NCI-H1105 (cell line): ENCODE data around the gene C4orf50.

Source experiments
- DNase-seq: peaks from one replicate; lab custom pipeline; 2025; lab: John Stamatoyannopoulos, UW

C4orf50 gene

DNA sequence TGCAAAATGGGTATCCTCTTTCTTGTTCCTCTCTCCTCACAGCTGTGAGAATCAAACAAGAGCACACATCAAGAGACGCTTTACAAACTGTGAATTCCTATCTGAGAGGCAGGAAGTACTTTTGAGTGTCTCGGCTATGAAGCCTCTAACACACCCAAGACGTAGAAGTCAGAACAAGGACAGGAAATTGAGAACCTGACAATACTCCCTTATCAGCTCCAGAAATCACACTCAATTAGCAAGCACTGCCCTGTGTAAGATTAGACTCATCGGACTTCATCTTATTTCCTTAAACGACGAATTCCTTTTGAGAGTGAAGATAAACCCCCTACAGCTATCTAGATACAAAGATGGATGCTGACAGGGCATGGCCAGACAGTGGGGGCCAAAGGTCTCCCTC lies 74.7 kb downstream of the C4orf50 start:
- DNase-seq = no peak

DNA sequence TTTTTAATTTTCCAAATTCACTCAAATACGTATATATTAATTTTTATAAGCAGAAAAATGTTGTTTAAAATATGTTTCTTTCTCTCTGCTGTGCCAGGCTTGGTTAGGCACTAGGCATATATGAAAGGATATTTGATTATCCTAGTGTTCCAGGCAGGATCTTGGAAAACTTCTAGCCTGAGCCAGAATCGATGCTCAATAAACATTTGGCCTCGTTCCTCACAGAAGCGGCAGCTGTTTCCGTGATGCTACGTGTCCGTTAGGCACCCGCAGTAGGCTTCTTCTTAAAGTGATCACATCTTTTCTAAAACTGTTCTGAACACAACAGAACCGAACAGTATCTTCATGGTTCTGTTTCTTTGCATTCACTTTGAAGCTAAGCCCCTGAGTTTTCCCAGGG lies 75.3 kb downstream of the C4orf50 start:
- DNase-seq = no peak

DNA sequence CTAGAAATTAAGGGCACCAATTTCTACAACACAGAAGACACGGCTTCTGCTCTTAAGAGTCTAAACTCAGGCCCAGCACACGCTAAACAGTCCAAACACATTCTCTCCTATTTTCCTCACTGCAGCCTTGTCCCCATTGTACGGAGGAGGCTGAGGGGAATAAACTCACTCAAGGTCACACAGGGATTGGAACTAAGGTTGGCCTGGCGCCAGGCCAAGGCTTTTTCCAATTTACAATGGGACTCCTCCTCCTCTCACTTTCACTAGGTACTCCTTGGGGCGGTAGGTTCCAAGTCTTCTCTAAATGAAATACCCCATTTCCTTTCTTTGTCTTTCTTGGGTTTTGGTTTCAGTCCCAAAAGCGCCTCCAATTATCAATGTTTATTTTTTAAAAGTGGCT lies 76.6 kb downstream of the C4orf50 start:
- no peak for DNase-seq

DNA sequence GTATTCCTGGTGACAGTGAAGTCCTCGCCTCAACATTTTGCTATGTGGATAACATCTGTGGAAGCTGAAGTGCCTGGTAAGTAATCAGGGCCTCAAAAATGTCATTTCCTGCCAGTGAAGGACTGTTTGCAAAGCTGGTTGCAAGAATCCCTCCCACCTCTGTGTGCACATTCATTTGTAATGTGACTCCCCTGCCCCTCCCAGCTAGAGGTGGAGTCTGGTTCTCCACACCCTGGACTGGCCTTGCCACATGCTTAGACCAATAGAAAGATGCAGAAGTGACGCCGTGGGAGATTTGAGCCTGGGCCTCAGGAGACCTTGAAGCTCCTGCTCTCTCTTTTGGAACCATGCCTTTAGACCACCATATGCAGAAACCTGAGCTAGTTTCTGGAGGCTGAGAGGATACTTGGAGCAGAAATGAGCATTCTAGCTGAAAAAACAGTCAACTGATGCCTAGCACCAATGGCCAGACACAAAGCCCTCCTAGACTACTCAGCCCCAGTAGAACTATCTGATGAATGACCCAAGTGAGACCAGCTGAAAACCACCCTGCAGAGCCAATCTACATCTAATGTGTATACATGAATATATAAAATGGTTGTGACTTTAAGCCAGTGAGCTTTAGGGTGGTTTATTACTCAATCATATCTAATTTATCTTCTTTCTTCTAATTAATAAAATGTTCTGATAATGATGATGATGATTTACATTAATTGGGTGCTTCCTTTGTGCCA lies 77.6 kb downstream of the C4orf50 start:
- peak; percentile 71 for DNase-seq

DNA sequence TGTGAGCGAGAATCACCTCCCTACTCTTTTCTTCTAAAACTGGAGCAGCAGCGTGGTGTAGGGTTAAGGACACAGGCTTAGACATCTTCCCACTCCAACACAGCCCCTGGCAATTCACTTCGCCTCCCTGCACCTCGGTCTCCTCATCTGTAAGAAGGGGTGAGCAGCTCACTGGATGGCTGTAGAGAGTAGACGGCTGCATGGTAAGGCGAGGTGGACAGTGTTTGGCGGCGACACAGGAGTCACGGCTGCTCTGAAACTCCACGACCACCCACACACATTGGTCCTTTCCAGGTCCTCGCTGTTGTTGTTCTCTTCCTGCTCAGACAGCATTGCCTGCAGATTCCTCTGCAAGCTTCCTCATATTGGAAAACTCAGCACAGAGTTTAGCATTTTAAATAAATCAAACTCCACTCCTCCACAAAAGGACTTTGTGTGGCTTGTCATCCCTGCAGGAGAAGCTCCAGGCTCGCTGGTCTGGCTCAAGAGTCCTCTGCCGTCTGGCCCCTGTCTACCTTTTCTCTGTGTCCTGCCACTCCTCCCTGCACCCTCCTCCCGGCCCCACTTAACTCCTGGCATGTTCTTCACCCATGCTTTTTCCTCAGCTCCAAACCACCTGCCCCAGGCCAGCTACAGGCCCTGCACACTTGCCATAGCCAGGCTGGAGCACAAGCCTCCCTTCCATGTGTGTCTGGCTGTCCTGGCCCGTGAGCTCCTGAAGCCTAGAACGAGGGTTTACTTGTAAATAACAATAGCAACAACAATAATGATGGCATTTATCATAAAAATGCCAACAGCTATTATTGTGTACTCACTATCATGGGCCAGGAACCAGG lies 84.0 kb downstream of the C4orf50 start:
- no peak for DNase-seq

DNA sequence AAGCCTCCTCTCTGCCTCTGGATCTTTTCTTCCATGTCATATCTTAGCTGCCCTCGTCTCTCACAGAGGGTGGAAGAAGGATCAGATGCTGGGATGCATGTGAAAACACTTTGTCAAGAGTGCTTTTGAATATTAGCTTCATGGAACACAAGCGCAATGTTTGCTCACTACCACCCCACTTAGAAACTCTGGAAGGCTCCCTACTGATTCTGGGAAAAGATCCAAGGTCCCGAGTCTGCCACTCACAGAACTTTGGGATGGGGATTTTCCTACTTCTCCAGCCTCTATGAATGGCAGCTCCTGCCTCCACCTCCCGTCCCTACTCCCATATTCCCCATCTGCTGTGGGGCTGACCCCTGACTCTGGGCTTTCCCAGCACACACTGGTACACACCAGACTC lies 85.1 kb downstream of the C4orf50 start:
- no peak for DNase-seq

DNA sequence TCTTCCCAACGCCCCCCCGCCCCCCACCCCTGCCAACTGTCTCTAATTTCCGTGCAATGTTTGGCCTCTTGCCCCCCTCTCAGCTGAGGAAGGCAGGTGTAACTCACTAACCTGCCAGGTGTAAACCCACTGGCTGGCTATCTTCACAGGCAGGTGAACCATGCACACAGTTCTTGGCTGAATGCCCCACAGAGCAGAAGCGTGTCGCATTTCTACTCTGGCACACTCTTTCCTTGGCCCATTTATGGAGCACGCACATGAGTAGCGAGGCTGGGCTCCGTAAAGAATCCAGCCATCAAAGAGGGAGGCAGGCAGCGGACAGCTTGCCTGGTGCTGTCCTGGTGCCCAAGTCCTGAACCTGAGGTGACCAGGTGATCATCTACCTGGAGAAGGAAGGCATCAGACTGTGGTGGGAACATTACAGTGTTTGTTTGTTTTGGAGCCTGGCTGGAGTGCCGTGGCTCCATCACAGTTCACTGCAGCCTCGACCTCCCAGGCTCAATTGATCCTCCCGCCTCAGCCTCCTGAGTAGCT lies 86.1 kb downstream of the C4orf50 start:
- peak; percentile 89 for DNase-seq

DNA sequence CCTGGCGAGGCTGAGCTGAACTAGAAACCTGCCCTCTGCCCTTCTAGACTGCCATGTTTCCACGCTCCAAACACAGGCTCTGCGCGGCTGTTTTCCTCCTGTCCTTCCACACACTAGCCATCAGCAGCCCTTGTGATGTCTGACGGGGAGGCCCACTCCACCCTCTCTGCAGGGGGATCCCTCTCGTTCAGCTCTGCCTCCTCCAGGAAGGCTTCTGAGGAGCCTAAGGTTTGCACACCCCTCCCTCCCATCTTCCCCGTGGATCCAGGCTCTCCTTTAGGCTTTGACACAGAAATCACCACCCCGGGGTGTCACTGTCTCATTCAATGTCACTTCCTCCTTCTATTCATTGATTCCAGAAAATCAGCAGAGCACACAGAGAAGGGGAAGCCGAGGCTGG lies 86.7 kb downstream of the C4orf50 start:
- no peak for DNase-seq

DNA sequence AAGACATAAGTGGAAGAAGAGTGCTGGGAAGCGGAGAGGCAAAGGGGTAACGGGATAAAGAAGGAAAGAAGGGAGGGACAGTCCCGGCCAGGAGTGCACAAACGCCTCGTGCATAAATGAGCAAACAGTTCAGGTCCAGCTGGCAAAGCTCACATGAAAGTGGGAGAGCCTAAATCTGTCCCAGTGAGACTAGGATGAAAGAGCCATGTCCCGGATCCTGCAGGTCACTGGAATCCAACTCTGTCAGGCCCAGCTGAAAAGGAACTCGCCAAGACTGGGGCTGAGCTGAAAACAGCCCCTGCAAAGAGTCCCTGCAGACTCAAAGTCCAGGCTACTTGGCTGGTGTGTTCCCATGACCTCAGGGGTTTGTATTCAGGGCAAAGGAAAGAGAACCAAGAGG lies 87.4 kb downstream of the C4orf50 start:
- no peak for DNase-seq

DNA sequence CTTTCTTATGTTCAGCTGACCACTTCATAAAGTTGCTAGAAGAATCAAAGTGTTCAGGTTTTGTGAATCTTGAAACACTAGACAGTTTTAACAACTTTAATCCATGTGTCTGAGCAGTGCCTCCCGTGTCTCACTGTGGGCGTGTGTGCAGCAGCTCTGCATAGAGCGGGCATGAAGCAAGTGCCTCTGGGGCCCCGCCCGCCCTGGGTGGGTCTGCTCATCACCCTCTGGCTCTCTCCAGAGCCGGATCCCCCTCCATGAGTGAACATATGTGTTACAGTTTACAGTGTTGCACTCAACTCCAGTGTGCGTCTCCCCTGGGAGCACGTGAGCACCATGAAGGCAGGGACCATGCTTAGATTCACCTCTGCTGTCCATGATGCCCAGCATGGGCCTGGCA lies 87.8 kb downstream of the C4orf50 start:
- DNase-seq = no peak

DNA sequence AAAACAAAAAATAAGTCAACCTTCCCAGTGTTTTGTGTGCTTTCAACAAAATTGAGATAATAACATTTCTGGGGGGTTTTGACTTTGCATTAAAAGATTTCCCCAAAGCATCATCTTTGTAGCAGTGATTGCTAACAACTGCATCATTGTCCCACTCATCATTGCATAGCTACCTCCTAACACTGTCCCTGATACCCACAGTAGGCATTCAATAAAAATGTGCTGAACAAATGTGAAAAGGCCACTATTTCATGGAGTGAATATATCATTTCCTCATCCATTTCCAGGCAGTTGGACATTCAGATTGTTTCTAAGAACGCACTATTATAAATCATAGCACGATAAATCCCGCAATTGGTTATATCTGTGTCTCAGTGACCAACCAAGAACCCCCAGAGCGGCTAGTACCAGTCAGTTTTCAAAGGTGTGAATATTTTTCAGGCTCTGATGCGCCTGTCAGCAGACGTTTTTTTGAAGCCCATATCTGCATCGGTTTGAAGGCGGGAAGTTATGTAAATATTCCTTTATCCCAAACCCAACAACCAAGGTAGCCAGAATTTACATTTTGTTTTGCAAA lies 89.3 kb downstream of the C4orf50 start:
- DNase-seq = no peak

DNA sequence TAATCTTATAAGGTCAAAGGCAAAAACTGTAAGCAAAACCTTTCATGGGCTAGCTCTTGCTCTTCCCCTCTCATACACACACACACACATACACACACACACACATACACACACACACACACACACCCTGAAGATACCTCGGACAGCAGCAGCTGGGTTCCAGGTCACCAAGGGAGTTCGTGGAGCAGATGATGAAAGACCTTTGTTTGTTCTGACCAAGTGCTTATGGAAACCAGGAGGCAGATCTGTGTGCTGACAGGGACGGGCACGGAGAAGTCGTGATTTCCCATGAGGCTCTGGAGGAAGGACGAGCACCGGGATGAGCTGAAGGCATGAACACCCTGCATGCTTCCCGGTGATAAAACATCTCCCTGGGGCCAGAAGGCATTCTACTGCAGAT lies 90.0 kb downstream of the C4orf50 start:
- DNase-seq = no peak

DNA sequence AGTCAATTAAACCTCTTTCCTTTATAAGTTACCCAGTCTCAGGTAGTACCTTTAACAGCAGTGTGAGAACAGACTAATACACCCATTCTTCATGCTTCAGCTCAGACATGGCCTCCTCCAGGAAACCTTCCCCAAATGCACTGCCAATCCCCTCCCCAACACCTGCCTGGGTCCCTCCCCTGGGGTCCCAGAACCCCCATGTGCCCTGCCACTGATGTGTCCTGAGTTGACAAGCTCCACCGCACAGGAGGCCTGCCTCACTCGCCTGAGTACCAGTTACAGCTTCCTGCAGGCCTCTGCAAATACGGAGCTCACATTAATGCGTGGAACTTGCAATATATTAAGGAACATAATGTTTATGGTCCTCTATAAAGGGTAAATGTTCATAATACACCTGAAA lies 90.5 kb downstream of the C4orf50 start:
- no peak for DNase-seq

DNA sequence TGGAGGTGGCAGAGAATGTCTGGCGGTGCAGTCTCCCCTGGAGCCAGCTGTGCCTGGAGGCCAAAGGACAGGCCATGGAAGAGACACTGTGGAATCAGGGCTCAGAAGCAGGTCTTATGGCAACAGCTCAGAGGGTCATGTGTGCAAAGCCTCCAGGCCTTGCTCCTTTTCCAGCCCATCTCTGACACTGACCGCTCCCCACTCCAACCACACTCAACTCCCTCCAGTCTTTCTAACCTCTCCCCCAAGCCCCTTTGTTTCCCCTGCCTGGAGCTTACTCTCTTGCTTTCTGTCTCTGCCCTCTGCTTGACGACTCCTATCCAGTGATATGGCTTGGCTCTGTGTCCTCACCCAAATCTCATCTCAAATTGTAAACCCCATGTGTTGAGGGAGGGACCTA lies 91.1 kb downstream of the C4orf50 start:
- DNase-seq = no peak

DNA sequence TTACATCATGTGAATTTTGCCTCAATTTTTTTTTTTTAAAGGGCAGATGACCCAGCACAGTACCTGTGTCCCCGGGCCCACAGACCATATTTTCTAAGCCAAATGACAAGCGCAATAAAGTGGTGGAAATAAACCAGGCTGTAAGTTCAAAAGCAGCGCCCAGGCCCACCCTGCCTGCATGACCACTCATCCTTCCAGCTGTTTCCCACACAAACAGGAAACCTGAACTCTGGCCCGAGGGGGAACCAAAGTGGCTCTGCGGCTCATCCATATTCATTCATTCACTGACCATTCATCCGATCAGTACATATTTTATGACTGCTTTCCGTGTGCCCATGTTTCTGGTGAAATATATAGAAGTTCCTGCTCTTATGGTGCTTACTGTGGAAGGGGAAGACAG lies 91.6 kb downstream of the C4orf50 start:
- no peak for DNase-seq

DNA sequence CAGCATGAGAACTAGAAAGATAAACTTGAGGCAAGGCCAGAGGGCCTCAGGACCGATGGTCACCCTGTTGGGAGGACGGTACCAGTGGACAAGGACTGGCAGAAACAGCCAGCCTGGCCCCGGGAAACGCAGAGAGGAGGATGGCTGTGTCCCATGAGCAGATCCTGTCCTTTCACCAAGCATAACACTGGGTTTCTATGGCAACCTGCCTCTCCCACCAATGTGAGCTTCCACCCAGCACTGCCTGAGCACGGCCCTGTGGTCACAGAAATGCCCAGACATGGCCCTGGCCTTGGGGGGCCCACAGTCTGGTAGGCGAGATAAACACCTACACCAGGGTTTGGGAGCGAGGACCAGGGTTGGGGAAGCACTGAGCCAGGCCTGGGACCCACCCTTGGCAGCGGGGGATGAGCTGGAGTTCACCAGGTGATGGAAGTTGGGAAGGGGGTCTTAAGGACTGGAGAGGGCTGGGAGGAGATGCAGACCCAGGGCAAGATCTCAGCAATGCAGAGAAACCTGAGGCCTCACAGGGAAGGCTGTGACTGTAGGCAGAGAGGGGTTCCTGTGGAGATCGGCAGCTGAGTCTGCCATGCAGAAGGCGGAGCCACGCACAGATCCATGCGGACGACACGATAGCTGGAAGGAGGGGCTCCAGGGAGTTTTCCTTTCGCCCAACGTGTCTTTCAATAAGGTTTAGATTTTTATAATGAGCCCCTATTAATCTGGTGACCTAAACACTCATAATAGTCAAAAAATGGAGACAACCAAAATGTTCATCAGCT lies 92.6 kb downstream of the C4orf50 start:
- no peak for DNase-seq

DNA sequence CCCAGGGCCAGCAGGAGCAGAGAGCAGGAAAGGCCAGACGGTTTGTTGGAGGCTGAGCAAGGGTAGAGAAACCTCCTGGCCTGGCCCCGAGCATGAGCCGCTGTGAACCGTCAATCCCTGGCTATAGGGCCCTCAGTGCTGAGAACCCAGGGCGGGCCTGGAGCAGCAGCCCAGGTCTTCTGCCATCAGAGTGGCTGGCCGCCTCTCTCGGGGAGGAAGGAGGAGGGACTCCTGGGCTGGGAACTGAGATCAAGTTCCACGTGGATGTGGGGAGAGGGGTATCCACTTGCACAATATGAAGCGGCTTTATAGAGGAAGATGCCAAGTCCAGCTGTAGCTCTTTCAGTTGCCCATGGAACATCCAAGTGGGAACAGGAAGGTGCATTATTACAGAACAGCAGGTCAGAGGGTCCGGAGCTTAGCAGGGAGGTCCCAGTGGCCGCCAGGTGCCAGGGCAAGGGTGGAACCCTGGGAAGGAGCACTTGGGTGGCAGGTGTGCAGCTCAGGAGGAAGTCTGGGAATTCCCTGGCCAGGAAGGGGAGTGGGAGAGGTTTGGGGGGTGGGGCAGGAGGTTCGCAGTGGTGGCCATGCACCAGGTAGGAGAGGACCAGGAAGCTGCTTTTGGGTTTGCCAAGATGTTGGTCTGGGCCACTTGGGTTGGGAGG lies 93.6 kb downstream of the C4orf50 start:
- DNase-seq = no peak

DNA sequence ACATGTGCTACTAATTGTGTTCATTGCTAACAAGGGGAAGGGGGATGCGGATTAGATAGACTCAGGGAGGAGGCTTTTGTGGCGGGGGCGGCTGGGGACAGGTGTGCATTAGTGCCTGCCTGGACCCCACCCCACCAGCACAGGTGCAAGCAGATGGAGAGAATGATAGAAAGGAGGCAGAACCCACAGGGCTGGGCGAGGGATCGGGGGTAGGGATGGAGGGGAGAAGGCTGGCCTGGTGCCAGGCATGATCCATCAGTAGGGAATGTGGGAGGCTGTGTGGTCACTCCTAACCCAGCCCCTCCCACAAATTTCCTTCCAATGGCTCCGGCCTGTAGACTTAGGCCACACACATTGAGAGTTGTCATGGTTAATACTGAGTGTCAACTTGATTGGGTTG lies 94.9 kb downstream of the C4orf50 start:
- DNase-seq = no peak

DNA sequence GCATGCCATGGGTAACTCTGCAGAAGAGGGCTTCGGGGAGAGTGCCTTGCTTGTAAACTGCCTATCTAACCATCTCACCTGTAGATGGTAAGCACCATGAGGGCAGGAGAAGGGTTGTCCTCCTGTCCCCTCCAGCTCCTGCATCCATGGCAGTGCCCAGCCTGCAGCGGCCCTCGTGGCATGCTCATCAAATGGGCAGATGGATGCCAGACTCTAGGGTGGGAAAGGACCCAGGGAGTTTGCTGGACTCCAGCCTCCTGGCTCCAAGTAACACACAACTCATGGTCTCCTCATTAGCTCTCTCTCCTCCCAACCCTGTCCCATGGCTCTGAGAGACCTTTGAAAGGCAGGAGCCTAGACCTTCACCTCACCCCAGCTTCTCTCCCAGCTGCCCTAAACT lies 95.7 kb downstream of the C4orf50 start:
- no peak for DNase-seq

DNA sequence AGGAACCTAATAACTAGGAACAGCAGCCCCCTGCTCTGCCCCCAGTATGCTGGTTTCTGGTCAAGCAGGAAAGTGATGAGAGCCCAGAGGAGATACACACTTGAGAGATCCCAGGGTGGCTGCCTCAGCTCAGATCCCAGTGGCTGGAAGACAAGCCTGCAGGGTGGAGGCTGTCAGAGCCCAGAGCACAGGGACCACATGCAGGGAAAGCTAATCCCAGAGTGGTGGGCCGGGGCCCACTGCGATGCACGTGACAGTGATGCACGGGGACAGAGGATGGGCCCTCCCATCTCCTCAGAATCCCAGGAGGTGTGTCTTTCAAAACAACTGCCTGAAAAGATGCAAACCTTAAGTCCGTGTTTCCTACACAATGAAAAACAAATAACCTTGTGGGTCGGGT lies 96.2 kb downstream of the C4orf50 start:
- DNase-seq = no peak

DNA sequence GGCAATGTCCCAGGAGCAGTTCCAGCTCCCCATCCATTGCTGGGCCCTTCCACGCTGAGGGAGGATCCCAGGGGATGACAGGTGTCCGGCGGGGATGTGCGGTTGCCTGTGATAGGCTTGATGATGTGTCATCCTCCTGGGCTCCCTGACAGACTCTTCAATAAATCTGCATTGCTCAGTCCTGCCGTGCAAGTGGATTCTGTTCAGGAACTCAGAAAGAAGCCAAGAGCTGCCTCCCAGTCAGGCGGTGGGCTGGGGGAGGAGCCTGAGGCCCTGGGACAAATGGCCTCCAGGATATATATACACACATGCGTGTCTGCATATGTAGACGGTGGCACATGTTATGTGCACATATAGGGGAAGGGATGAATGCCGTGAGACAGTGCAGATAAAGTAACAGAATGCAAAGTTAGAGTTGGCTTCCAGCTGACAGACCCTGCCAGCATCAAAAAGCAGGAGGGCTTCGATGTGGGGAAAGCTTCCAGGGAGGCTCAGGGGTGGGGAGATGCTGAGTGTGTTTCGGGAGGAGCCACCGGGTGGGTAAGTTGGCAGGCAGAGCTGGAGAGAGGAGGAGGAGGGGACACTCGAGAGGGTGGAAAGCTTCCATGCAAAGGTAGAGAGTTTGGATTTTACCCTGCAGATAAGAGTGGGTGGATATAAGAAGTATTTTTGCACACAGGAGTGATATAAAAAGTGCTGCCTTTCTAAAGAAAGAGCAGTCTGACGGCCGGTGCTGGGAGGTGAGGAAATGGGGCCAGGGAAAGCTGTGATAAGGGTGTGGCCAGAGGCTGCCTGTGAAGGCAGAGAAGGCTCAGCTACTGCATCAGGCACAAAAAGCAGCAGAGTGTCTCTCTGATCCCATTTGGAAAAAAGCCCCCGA lies 96.9 kb downstream of the C4orf50 start:
- no peak for DNase-seq
